GM19043 (cell line): Measurements from ENCODE around the gene DNMT1.

Experiments
- ATAC-seq: cut with Tn5 transposase; IDR thresholded peaks from one replicate; pipeline ENCODE4 v1.9.1; 2021; ENCODE audit warnings: low read depth; ENCODE audit not compliant: unreplicated experiment

DNMT1 gene

DNA sequence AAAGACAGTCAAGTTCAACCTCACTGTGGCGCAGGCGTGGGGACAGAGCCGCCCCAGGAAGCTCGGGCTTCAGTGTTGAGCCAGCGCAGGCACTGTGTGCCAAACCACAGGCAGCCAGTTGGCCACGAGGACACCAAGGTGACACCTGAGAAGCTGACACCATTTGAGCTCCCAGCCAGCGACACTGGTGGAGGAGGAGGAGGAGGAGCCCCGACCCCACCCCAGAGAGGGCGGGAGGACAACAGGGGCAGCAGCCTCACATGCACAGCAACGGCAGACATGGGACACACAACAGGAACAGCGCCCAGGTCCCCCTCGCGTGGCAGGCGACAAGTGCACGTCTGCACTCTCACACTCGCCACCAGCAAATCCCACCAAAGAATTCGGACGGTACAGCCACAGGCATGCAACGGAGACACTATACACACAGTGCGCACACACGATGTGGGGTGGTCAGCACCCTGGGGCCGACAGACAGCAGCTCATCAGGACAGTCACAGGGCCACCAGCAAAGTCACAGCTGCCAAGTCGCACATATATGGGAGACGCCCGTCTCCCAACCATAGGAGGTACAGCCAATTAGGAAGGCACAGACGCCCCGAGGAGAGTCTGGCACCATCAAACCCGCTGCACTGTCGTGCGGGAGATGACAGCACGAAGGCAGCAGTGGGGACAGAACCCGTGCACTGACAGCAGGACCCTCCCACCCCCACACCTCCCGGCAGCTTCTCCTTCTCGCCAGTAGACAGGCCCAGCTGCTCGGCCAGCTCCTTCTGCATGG lies 78.5 kb downstream of the DNMT1 start:
- no peak for ATAC-seq

DNA sequence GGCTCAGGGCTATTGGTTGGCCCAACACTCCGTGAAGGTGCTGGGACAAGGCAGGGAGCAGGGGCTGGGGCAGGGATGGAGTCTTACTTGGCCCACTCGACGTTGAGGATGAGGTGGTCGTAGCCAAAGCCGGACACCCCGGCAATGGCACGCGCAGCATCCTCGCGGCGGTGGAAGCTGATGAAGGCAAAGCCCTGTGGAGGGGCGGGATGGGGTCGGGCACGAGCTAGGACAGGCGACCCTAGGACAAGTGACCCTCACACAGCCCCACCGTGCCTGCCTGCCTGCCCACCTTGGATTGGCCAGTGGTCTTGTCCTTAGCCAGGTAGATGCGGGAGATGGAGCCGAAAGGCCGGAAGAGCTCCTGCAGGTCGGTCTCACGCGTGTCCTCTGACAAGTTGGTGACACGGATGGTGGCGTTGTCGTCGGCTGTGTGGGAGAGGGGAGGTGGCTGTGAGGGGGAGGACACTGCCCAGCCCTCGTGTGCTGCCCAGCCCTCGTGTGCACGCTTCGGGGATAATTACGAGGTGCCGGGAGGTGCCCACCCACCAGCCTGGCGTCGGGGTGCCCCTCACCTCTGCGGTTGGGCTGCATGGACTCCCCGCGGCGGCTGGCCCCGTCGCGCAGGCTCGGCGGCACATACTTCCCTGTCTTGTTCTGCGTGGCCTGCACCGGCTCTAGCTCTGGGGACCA lies 79.2 kb downstream of the DNMT1 start:
- ATAC-seq = no peak

DNA sequence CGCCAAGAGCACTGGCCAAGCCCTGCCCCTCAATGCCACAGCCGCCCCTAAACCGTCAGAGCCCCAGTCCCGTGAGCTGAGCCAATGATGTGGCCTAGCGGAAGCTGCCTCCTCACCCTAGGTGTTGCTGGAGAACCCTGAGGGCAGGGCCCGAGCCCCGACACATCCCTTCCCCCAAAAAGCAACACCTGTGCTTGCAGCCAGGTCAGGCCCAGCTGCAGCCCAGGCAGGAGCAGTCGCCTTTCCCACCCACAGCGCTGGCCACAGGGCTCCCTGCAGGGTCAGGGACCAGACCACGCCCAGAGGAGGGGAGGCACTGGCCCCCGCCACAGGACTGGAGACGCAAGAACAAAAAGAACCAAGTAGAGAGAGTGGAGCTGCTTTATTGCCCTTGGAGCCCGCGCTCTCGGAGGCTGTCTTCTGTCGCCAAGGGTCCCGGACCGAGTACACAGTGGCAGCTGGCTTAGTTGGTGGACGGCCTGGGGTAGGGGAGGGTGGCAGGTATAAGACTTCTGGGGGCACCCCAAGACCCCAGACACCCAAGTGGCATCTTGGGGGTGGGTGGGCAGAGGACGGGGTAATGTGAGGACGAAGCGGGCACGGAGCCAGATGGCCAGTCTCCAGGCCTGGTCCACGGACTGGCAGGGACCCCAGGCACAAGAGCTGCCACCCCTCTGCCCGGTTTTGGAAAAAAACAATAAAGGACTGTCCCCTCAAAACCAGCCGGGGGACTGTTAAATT lies 79.9 kb downstream of the DNMT1 start:
- no peak for ATAC-seq

DNA sequence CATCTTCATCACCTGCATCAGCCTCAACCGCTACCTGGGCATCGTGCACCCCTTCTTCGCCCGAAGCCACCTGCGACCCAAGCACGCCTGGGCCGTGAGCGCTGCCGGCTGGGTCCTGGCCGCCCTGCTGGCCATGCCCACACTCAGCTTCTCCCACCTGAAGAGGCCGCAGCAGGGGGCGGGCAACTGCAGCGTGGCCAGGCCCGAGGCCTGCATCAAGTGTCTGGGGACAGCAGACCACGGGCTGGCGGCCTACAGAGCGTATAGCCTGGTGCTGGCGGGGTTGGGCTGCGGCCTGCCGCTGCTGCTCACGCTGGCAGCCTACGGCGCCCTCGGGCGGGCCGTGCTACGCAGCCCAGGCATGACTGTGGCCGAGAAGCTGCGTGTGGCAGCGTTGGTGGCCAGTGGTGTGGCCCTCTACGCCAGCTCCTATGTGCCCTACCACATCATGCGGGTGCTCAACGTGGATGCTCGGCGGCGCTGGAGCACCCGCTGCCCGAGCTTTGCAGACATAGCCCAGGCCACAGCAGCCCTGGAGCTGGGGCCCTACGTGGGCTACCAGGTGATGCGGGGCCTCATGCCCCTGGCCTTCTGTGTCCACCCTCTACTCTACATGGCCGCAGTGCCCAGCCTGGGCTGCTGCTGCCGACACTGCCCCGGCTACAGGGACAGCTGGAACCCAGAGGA lies 80.6 kb downstream of the DNMT1 start:
- ATAC-seq = no peak

DNA sequence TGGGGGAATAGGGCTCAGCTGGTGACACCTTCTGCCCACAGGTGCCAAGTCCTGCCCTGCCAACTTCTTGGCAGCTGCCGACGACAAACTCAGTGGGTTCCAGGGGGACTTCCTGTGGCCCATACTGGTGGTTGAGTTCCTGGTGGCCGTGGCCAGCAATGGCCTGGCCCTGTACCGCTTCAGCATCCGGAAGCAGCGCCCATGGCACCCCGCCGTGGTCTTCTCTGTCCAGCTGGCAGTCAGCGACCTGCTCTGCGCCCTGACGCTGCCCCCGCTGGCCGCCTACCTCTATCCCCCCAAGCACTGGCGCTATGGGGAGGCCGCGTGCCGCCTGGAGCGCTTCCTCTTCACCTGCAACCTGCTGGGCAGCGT lies 81.2 kb downstream of the DNMT1 start:
- ATAC-seq = no peak

DNA sequence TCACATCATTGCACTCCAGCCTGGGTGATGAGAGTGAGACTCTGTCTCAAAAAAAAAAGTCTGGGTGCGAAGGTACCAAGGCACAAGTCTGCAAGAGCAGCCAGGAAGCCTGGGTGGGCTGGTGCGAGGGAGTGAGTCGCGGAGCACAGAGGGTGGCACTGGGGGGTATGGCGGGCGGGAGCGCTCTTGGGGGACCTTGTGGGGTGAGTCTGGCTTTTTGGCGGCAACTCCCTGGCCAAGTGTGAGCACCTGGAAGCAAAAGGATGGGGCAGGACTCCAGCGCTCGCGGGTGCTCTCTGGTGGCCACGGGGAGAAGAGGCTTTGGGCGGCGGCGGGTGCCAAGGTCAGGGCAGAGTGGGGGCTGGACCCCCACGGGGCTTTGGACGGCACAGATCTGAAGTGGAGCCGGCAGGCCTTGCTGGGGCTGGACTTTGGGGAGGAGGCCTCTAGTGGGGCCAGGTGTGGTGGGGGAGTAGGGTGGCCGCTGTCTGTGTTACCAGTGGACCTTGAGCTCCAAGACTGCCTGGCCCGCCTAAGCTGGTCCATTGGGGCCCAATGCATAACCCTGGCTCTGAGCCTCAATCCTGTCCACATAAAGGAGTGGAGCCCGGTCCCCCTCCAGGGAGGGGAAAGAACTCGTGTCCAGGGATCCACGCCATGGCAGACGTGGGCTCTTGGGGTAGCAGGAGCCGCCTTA lies 81.7 kb downstream of the DNMT1 start:
- no peak for ATAC-seq

DNA sequence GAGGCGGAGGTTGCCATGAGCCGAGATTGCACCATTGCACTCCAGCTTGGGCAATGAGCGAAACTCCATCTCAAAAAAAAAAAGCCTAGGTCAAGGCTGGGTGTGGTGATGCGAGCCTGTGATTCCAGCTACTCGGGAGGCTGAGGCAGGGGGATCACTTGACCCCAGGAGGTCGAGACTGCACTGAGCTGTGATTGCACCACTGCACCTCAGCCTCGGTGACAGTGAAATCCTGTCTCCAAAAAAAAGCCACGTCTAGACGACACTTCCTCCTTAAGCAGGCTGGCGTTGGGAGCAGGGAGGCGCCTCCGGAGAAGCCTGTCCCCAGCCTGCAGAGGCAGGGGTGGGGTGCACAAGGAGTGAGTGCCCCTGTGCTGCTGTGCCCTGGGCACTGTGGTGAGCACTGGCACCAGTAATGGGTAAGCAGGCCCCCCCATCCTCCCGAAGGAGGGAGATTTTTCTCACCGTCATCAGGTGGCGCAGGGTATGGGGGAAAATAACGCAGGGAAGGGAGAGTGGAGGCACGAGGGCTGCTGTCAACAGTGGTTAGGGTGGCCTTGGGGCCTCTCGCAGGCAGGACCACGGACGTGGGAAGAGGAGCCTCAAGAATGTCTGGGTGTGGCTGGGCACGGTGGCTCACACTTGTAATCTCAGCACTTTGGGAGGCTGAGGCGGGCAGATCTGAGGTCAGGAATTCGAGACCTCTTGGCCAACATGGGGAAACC lies 82.6 kb downstream of the DNMT1 start:
- no peak for ATAC-seq

DNA sequence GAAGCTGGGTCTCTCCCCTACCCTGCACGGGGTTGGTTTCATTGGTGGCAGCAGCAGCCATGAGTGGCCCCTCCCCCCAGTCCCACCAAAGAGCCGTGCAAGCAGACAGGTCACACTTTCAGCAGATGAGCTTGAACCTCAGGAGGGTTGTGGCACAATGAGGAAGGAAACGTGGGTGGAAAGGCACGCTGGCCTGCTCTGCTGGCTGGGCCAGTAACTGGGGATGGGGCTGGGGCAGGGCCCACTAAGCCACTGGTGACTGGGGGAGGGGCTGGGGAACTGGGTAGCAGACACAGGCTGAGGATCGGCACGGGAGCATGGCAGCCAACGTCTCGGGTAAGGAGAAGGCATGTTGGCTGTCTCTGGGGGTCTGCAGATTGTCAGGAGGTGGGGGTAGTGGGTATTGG lies 83.3 kb downstream of the DNMT1 start, which contains the start of gene P2RY11:
Gene P2RY11 (plus strand): TSS at position 289 of the 407 bp plus-strand sequence. CDS start 29 bp downstream, at position 318.
- no peak for ATAC-seq

DNA sequence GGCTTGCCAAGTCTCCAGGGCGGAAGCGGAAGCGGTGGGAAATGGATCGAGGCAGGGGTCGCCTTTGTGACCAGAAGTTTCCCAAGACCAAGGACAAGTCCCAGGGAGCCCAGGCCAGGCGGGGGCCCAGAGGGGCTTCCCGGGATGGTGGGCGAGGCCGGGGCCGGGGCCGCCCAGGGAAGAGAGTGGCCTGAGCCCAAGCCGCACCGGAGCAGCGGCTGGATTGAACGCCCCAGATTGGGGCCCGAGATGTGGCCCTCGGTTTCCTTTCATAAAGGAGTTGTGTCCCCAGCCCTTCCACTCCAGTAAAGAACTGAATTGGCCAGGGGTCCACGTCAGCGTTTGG lies 83.8 kb downstream of the DNMT1 start:
- no peak for ATAC-seq

DNA sequence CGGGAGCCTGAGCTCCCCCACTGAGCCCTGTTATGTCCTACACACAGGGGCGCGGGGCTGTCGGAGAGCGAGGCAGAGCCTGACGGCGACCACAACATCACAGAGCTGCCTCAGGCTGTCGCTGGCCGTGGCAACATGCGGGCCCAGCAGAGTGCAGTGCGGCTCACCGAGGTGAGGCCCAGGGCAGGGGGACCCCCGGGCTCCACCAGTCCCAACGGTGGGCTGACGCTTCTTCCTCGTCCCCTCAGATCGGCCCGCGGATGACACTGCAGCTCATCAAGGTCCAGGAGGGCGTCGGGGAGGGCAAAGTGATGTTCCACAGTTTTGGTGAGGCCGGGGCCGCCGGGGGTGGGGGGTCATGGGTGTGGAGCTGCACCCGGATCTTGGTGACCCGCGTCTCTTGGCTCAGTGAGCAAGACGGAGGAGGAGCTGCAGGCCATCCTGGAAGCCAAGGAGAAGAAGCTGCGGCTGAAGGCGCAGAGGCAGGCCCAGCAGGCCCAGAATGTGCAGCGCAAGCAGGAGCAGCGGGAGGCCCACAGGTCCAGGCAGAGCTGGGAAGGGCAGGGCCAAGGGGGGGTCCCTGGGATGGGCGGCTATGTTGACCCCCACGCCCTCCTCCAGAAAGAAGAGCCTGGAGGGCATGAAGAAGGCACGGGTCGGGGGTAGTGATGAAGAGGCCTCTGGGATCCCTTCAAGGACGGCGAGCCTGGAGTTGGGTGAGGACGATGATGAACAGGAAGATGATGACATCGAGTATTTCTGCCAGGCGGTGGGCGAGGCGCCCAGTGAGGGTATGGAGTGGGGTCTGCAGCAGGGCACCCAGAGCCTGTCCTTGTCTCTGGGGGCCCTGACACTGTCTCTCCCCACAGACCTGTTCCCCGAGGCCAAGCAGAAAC lies 84.4 kb downstream of the DNMT1 start:
- no peak for ATAC-seq

DNA sequence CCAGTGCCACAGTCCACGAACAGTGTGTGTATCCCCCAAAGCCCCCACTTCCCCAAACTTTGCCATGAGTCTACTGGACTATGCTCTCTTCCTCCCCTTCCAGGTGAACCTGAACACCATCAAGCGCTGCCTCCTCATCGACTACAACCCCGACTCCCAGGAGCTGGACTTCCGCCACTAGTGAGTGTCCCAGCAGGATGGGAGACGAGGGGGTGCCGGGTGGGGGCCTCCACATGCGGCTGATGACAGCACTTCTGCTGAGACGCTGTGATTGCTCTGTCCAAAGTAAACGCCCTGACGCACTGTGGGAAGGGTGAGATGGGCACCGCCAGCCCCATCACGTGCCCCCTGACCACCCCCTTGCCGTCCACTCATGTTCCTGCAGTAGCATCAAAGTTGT lies 85.2 kb downstream of the DNMT1 start:
- no peak for ATAC-seq

DNA sequence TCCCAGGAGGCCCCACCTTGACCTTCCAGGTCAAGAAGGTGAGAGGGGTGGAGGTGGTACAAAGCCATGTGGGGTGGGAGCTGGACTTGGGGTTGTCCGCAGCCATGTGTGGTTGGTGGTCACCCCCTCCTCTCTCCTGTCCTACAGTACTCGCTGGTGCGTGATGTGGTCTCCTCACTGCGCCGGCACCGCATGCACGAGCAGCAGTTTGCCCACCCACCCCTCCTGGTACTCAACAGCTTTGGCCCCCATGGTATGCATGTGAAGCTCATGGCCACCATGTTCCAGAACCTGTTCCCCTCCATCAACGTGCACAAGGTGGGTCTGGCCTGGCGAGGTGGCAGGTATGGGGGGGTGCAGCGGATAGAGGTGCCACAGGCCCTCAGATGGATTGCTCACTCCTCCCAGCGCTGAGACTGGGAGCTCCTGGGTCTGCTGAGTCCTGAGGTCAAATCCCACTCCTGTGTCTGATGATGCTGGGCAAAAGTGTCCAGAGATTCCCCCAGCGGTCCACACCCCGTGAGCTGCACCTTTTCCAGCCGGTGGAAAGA lies 86.9 kb downstream of the DNMT1 start:
- ATAC-seq = no peak

DNA sequence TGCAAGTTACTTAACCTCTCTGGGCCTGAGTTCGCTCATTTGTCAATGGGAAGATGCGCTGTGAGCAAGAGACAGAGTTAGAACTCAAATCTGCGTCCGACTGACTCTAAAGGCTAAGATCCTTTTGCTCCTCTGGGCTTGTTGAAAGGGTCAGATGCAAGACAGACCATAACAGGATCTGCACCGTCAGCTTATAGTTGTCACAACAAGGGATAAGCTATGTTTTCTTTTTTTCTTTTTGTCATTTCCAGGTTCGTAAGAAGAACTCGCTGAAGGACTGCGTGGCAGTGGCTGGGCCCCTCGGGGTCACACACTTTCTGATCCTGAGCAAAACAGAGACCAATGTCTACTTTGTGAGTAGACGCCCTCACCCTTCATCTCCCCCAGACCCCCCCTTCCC lies 87.5 kb downstream of the DNMT1 start:
- no peak for ATAC-seq

DNA sequence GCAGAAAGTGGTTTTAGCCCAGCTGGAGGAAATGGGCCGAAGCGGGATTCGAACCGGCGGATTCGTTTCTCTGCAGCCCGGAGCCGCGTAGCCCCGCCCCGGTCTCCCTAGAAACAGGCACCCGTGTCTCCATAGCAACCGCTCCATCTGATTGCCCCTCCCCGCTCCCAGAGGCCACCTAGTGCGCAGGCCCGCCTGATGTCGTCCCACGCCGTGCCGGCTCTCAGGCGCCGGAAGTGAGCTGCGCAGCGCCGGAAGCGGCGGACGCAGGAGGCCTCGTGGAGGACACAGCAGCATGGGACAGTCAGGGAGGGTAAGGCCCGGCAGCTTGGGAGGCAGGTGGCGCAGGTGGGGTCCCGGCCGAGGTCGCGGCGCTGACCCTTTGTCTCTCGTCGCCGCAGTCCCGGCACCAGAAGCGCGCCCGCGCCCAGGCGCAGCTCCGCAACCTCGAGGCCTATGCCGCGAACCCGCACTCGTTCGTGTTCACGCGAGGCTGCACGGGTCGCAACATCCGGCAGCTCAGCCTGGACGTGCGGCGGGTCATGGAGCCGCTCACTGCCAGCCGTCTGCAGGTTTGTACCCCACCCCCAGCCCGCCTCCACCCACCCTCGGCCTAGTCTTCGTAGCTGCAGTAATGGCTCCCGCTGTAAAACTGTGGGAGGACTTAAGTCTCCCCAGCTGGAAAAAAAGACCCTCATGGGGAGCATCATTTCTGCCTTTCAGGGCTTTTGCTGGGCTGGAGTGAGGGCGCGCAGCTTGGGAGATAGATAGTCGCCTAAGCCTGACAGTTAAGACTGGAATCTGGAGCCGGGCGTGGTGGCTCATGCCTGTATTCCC lies 88.4 kb downstream of the DNMT1 start, which contains the start of gene PPAN:
Gene PPAN (plus strand): TSS at position 263 of the 837 bp plus-strand sequence. CDS start 33 bp downstream, at position 296.
- peak; percentile 45 for ATAC-seq

DNA sequence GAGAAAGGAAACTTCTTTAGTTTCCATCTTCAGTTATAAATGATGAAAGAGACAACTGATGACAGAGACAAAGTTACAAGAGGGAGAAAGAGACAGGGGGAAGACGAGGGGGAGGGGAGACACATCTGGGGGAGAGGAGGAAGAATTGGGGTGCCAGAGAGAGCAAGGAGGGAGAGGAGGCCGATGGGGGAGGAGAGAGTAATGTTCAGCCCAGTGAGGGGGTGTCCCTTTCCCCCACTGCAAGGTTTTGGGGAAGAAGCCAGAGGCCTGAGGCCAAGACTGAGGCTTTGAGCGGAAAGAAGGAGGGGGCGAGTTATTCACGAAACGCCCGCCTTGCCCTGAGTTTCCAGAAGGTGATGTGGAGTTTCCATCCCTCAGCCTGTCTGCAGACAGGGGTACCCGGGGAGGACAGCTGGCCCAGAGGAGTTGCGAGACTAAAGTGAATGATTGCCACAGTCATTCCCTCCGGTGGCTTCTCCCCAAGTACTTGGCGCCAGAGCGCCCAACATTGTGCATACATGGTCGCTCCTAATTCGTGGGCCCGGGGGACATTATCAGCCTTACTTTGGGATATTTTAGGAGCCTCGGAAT lies 89.1 kb downstream of the DNMT1 start:
- no peak for ATAC-seq

DNA sequence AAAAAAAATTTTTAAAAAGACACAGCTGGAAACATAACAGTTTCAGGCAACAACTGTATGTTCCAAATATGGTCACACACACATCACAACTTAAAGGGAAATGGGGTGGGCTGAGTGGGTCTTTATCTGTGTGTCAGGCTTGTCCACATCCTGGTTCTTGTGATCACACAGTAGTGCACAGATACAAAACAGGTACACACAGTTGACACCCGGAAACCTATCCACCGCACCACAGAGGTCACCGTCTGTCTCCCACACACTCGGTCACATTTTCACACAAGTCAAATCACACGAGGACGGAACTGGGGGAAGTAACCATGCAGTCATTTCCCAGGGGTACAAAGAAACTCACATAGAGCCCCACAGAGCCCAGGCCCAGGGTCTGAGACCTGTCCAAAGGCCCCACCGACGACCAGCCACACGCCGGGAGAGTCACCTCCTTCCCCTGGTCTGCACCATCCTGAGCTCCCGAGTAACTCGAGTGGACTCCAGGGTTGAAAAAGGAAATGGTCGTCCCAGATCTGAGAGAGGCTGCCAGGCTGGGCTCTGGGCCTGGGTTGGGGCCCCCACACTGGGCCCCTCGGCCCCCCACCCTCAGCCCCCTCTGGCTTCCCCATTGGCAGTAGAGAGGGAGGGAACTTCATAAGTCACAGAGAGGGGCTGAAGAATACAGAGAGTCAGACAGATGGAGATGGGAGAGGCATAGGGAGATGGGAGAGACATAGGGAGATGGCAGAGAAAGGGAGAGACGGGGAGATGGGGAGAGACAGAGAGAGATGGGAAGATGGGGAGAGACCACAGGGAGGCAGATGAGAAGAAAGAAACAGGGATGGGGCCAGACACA lies 89.9 kb downstream of the DNMT1 start:
- ATAC-seq = no peak
